G401.6 (cell line): ENCODE measurements around the gene TANGO6.
"Not testable (repeated sequence)": the region's sequence is repeated elsewhere in the genome, so short reads cannot be mapped to it uniquely, and the experiment has no call there.

Experiments used
- FAIRE-seq: peaks from 2 replicates; lab custom pipeline; 2012; peaks lifted over from hg19 to GRCh38; lab: Jason Lieb, UNC

The TANGO6 gene

GRCh38 chr16:69119536-69119935 is 276.2 kb downstream of the TANGO6 start:
- no peak for FAIRE-seq

- no peak for FAIRE-seq
Observed at GRCh38 chr16:69120096-69120664, 276.8 kb downstream of the TANGO6 start.

GRCh38 chr16:69123910-69124309 is 280.6 kb downstream of the TANGO6 start:
- FAIRE-seq: peak; percentile 92

GRCh38 chr16:69124406-69124805 is 281.1 kb downstream of the TANGO6 start:
- FAIRE-seq: not testable (repeated sequence)

DNA sequence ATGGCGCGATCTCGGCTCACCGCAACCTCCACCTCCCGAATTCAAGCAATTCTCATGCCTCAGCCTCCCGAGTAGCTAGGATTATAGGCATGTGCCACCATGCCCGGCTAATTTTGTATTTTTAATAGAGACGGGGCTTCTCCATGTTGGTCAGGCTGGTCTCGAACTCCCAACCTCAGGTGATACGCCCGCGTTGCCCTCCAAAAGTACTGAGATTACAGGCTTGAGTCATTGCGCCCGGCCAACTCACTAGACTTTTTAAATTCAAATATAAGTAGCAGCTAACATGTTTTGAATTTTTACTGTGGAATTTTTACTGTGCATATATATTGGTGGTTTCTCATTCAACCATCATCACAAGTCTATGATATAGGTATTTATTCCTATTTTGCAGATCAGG is 281.6 kb downstream of the TANGO6 start:
- FAIRE-seq: not testable (repeated sequence)

GRCh38 chr16:69126221-69126620 is 282.9 kb downstream of the TANGO6 start:
- no peak for FAIRE-seq

GRCh38 chr16:69126801-69127200 is 283.5 kb downstream of the TANGO6 start:
- FAIRE-seq: not testable (repeated sequence)

- no peak for FAIRE-seq
Observed at GRCh38 chr16:69127966-69128510, 284.7 kb downstream of the TANGO6 start.

- no peak for FAIRE-seq
Observed at GRCh38 chr16:69130461-69130860, 287.1 kb downstream of the TANGO6 start.

DNA sequence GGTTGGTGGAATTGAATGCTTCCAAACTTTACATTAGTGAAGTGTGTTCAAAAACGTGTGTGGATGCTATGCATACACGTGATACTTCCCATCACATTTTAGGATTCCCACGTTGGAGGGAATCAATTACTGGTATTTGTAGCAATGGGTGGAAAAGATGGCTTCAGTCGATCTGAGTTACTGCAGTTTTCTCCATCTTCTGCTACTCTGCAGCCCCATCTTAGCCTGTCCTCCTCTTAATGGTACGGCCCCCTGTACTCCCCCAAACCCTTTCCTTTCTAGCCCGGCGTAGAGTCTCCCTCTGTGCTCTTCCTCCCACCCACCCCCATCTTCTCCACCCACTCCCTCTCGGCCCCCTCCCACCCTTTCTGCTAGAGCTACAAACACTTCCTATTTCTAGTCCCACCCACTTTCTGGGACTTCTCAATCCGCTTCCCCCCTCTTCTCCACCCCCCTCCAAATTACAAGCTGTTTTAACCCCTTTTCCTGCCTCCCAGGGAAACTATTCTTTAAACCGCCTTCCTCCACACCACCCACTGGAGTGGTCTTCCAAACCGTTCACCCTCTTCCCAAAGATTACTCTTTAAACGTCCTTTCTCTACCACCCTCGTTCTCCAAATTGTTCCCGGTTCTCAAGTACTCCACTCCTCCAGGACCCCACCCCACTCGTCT is 288.0 kb downstream of the TANGO6 start:
- no peak for FAIRE-seq

GRCh38 chr16:69131839-69132423 is 288.6 kb downstream of the TANGO6 start:
- FAIRE-seq: no peak

- FAIRE-seq: no peak
Observed at GRCh38 chr16:69132424-69133252, 289.3 kb downstream of the TANGO6 start, which contains the start of the genes CHTF8 and UTP4. Gene CHTF8 (minus strand): TSS chr16:69132588. CDS start chr16:69121458, 11,130 bp downstream. Gene UTP4 (plus strand): TSS chr16:69132649. CDS start chr16:69133460, 811 bp downstream.

DNA sequence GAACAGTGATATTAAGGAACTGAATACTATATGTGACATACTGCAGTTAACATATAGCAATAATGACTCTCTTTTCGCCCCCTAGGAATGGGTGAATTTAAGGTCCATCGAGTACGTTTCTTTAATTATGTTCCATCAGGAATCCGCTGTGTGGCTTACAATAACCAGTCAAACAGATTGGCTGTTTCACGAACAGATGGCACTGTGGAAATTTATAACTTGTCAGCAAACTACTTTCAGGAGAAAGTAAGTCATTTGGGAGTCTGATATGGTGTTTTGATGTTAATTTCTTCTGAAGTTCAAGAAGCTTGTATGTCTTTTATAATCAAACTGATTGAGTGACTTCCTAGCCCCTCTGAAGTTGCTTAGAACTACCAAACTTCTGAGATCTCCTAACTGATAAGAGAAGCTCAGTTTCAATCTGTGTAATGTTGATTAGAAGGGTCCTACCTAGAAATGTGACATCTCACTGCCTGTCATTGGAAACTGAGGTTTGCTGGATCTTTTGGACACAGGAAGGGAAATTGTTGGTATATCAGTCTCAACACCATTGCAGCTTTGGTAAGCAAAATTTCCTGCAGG is 290.1 kb downstream of the TANGO6 start:
- FAIRE-seq: no peak
